Measurements from ENCODE around the gene CDH23. TPM values are rescaled to one million over a fixed set of nuclear protein-coding genes. Genes with fewer than 3 reads are reported as not detected.

Gene CDH23
- total and polyA plus RNA-seq, 2 experiments from 2014 or later: 0.30 to 1.5 TPM

DNA sequence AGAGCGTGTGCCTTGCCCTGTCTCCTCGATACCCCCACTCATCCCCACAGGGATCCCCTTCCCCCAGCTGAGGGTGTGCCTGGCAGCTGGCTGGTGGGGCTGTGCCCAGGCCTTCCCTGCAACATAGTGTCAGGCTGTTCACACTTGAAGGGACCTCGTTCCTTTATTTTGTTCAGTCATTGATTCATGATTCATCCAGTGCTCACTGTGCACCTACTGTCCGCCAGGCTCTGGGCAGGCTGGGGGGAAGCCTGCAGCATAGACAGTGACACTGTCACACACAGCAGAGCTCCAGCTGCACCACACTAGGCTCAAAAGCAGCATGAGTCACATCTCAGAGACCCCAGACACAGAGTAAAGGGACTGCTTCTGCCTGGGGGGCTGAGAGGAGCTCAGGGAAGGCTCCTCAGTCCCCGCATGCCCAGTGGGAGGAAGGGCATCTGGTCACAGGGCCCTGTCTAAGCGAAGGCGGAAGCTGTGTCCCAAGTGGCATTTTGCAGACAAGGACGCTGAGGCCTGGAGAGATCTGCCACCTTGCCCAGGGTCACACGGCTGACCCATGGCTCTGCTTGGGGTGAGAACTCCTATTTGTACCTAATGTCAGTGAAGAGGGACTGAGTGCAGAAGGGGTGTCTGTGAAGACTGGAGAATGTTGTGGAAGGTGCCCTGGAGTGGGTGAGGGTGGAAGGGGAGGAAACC, 27.9 kb downstream of the CDH23 start:
- Histone ChIP-seq H3K79me2 (no peaks in the 10 kb centered on the region), H3K4me2 (no peak overlapping the region), H3K27me3 (no peaks in the 10 kb centered on the region), H3K36me3 (replicated peaks; ENCODE audit: insufficient read depth, low read depth) (no peaks in the 10 kb centered on the region), H3K27ac (no peak overlapping the region), H3K9me2 (replicated peaks; ENCODE audit: insufficient read depth) (no peaks in the 10 kb centered on the region), H3K4me3 (no peak overlapping the region), H3K9me3 (ENCODE audit: low read depth) (no peaks in the 10 kb centered on the region), H3K4me1 (ENCODE audit: insufficient read depth) (no peaks in the 10 kb centered on the region), H2AFZ (no peak overlapping the region), H4K20me1 (ENCODE audit: insufficient read depth, poor library complexity, severe bottlenecking) (no peaks in the 10 kb centered on the region)
- no peak for DNase-seq (ENCODE audit: low spot score)
- TF ChIP-seq, protein P1, sequence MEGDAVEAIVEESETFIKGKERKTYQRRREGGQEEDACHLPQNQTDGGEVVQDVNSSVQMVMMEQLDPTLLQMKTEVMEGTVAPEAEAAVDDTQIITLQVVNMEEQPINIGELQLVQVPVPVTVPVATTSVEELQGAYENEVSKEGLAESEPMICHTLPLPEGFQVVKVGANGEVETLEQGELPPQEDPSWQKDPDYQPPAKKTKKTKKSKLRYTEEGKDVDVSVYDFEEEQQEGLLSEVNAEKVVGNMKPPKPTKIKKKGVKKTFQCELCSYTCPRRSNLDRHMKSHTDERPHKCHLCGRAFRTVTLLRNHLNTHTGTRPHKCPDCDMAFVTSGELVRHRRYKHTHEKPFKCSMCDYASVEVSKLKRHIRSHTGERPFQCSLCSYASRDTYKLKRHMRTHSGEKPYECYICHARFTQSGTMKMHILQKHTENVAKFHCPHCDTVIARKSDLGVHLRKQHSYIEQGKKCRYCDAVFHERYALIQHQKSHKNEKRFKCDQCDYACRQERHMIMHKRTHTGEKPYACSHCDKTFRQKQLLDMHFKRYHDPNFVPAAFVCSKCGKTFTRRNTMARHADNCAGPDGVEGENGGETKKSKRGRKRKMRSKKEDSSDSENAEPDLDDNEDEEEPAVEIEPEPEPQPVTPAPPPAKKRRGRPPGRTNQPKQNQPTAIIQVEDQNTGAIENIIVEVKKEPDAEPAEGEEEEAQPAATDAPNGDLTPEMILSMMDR (IDR thresholded peaks at IDR 0.05; ENCODE audit: poor library complexity): no peak
- no peak for TF ChIP-seq EZH2phosphoT487 (IDR thresholded peaks at IDR 0.05; ENCODE audit: low read depth, severe bottlenecking, unreplicated experiment)
- no peak for TF ChIP-seq EZH2 (IDR thresholded peaks at IDR 0.05; ENCODE audit: borderline replicate concordance)
- 83% methylated on average over 9 of the region's 9 CpGs for WGBS (ENCODE audit: low lambda C conversion rate, missing lambda C conversion rate)

DNA sequence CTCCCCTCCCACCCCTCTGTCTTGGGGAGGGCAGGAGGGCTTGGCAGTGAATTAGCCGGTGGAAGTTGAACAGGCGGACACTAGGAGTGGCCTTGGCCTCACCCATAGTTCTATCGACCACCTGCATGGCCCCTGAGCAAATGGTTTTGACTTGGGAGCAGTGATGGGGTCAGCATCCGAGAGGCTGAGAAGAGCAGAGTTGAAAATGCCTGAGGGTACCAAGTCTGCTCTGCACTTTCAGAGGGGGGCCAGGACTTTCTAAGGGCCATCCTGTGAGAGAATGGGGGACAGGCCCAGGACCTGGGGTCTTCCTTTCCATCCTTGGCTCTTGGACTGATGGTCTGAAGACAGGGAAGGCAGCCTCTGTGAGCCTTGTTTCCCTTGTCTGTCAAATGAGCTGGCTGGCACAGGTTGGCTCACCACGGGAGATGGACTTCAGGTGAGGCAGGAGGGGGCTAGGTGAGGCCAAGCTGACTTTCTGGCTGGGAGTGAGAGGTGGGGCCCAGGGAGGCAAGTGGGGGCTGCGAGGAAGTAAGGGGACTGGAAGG, 29.4 kb downstream of the CDH23 start:
- WGBS (ENCODE audit: low lambda C conversion rate, missing lambda C conversion rate): 78% methylated on average over 6 of the region's 6 CpGs
- no peaks in the 10 kb centered on the region for H4K20me1 ChIP-seq (ENCODE audit: insufficient read depth, poor library complexity, severe bottlenecking)
- no peak for DNase-seq (ENCODE audit: low spot score)
- no peaks in the 10 kb centered on the region for H3K9me3 ChIP-seq (ENCODE audit: low read depth)
- H2AFZ ChIP-seq: no peak overlapping the region
- no peaks in the 10 kb centered on the region for H3K79me2 ChIP-seq
- H3K9me2 ChIP-seq (replicated peaks; ENCODE audit: insufficient read depth): no peaks in the 10 kb centered on the region
- no peak overlapping the region for H3K4me3 ChIP-seq
- H3K27me3 ChIP-seq: no peaks in the 10 kb centered on the region
- no peak overlapping the region for H3K27ac ChIP-seq
- no peak overlapping the region for H3K4me2 ChIP-seq
- no peak for TF ChIP-seq EZH2 (IDR thresholded peaks at IDR 0.05; ENCODE audit: borderline replicate concordance)
- TF ChIP-seq, protein P1 (IDR thresholded peaks at IDR 0.05; ENCODE audit: poor library complexity): no peak
- TF ChIP-seq EZH2phosphoT487 (IDR thresholded peaks at IDR 0.05; ENCODE audit: low read depth, severe bottlenecking, unreplicated experiment): no peak
- no peaks in the 10 kb centered on the region for H3K4me1 ChIP-seq (ENCODE audit: insufficient read depth)
- no peaks in the 10 kb centered on the region for H3K36me3 ChIP-seq (replicated peaks; ENCODE audit: insufficient read depth, low read depth)

DNA sequence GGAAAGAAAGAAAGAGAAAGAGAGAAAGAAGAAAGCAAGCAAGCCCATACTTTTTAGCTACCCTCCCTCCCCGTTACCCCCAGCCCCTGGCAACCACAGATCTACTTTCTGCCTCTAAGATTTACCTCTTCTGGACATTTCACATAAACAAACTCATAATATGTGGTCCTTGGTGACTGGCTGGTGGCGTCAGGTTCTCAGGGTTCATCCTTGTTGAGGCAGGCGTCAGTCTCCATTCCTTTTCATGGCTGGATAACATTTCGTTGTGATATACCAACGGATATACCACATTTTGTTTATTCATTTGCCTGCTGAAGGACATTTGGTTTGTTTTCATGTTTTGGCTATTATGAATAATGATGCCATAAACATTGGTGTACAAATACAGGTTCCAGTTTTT, 30.5 kb downstream of the CDH23 start:
- no peaks in the 10 kb centered on the region for H4K20me1 ChIP-seq (ENCODE audit: insufficient read depth, poor library complexity, severe bottlenecking)
- H3K27me3 ChIP-seq: no peaks in the 10 kb centered on the region

More for the DNA sequence above, 30.5 kb downstream of the CDH23 start:
- H3K9me3 ChIP-seq (ENCODE audit: low read depth): no peaks in the 10 kb centered on the region
- no peaks in the 10 kb centered on the region for H3K79me2 ChIP-seq
- H3K4me1 ChIP-seq (ENCODE audit: insufficient read depth): no peaks in the 10 kb centered on the region
- TF ChIP-seq EZH2phosphoT487 (IDR thresholded peaks at IDR 0.05; ENCODE audit: low read depth, severe bottlenecking, unreplicated experiment): no peak
- TF ChIP-seq, protein P1 (IDR thresholded peaks at IDR 0.05; ENCODE audit: poor library complexity): no peak
- no peak for TF ChIP-seq EZH2 (IDR thresholded peaks at IDR 0.05; ENCODE audit: borderline replicate concordance)
- H3K36me3 ChIP-seq (replicated peaks; ENCODE audit: insufficient read depth, low read depth): no peaks in the 10 kb centered on the region
- DNase-seq (ENCODE audit: low spot score): no peak
- H3K27ac ChIP-seq: no peak overlapping the region
- no peaks in the 10 kb centered on the region for H3K9me2 ChIP-seq (replicated peaks; ENCODE audit: insufficient read depth)
- WGBS (ENCODE audit: low lambda C conversion rate, missing lambda C conversion rate): 78% methylated on average over 5 of the region's 5 CpGs
- H3K4me2 ChIP-seq: no peak overlapping the region
- H2AFZ ChIP-seq: no peak overlapping the region
- no peak overlapping the region for H3K4me3 ChIP-seq
